Osteoblast (primary cell): ENCODE results near the gene LOXL3. TPM values are rescaled to one million over a fixed set of nuclear protein-coding genes. Genes with fewer than 3 reads are reported as not detected.
"Not testable (repeated sequence)": the region's sequence is repeated elsewhere in the genome, so short reads cannot be mapped to it uniquely, and the experiment has no call there.

Experiments used
- DNase-seq: peaks from one replicate; pipeline ENCODE4 v3.0.0; 2011; ENCODE audit warnings: low spot score, mixed read lengths; ENCODE audit not compliant: insufficient read length; ENCODE audit errors: missing footprints
- H2AFZ ChIP-seq: 2 replicates; pipeline ENCODE4 v1.6.0; 2011; ENCODE audit warnings: mild to moderate bottlenecking, low read length
- H3K27ac ChIP-seq: 2 replicates; pipeline ENCODE4 v1.5.1; 2011; ENCODE audit warnings: mild to moderate bottlenecking, low read depth, low read length, moderate library complexity
- H3K27me3 ChIP-seq: 2 replicates; pipeline ENCODE4 v1.6.0; 2012; ENCODE audit warnings: mild to moderate bottlenecking, control low read depth, inconsistent platforms, low read length, moderate library complexity; ENCODE audit not compliant: insufficient read depth
- H3K36me3 ChIP-seq: 2 replicates; pipeline ENCODE4 v1.5.1; 2011; ENCODE audit warnings: mild to moderate bottlenecking, low read length, control low read depth, moderate library complexity; ENCODE audit not compliant: insufficient read depth
- H3K4me1 ChIP-seq: 2 replicates; pipeline ENCODE4 v1.5.1; 2011; ENCODE audit warnings: mild to moderate bottlenecking, low read length, control low read depth, moderate library complexity; ENCODE audit not compliant: insufficient read depth
- H3K4me2 ChIP-seq: 2 replicates; pipeline ENCODE4 v1.6.0; 2011; ENCODE audit warnings: mild to moderate bottlenecking, low read length; ENCODE audit not compliant: insufficient read depth
- H3K4me3 ChIP-seq: fragments of 200-600 bp; sonication (generic); 3 replicates; pipeline ENCODE4 v1.5.1; 2012; ENCODE audit warnings: mild to moderate bottlenecking, low read length, inconsistent platforms; ENCODE audit not compliant: insufficient read depth
- H3K79me2 ChIP-seq: 2 replicates; pipeline ENCODE4 v1.6.0; 2012; ENCODE audit warnings: mild to moderate bottlenecking, low read length, control low read depth, inconsistent platforms; ENCODE audit not compliant: insufficient read depth
- H3K9me3 ChIP-seq: 2 replicates; pipeline ENCODE4 v1.5.1; 2011; ENCODE audit warnings: low read depth, low read length, control low read depth
- H4K20me1 ChIP-seq: 2 replicates; pipeline ENCODE4 v1.6.0; 2012; ENCODE audit warnings: mild to moderate bottlenecking, low read length, control low read depth; ENCODE audit not compliant: insufficient read depth
- CTCF ChIP-seq: IDR thresholded peaks from 2 replicates; pipeline ENCODE4 v1.5.1; 2011; ENCODE audit warnings: mild to moderate bottlenecking, low read depth, low read length, moderate library complexity; ENCODE audit errors: extremely low read depth
- total RNA-seq: library from RNA; depleted of rRNA; stranded (reverse); fragments of >200 nt; gene quantifications from 2 replicates; pipeline ENCODE4 v1.2.3, GENCODE V29; 2012

The LOXL3 gene
- total RNA-seq, 1 donor: 97.4 TPM

- no peaks in the 10 kb centered on the region for H3K27me3 ChIP-seq
- TF ChIP-seq CTCF: no peak
- peaks cover 24% of the 10 kb centered on the region for H3K79me2 ChIP-seq
- H2AFZ ChIP-seq: no peak overlapping the region
- no peak overlapping the region for H3K4me2 ChIP-seq
- no peak overlapping the region for H3K4me3 ChIP-seq
- peaks cover 29% of the 10 kb centered on the region for H3K4me1 ChIP-seq
- H3K9me3 ChIP-seq: no peaks in the 10 kb centered on the region
- H3K27ac ChIP-seq: no peak overlapping the region
- DNase-seq: no peak
- H3K36me3 ChIP-seq: peaks cover 53% of the 10 kb centered on the region
- no peaks in the 10 kb centered on the region for H4K20me1 ChIP-seq
Measured at GRCh38 chr2:74489906-74490305, 63.8 kb downstream of the LOXL3 start.

- peaks cover 29% of the 10 kb centered on the region for H3K4me1 ChIP-seq
- no peaks in the 10 kb centered on the region for H3K27me3 ChIP-seq
- no peak for DNase-seq
- H3K36me3 ChIP-seq: peaks cover 49% of the 10 kb centered on the region
- no peak overlapping the region for H2AFZ ChIP-seq
- peak overlapping the region; percentile 23 for H3K27ac ChIP-seq
- H3K9me3 ChIP-seq: no peaks in the 10 kb centered on the region
- peak overlapping the region; percentile 41 for H3K4me2 ChIP-seq
- no peaks in the 10 kb centered on the region for H4K20me1 ChIP-seq
- TF ChIP-seq CTCF: no peak
- H3K4me3 ChIP-seq: no peak overlapping the region
- peaks cover 31% of the 10 kb centered on the region for H3K79me2 ChIP-seq
Measured at GRCh38 chr2:74488643-74489481, 64.9 kb downstream of the LOXL3 start.

GRCh38 chr2:74486141-74486540 is 67.6 kb downstream of the LOXL3 start:
- H3K27me3 ChIP-seq: no peaks in the 10 kb centered on the region
- peaks cover 33% of the 10 kb centered on the region for H3K4me1 ChIP-seq
- H3K79me2 ChIP-seq: peaks cover 57% of the 10 kb centered on the region
- peaks cover 23% of the 10 kb centered on the region for H3K36me3 ChIP-seq
- TF ChIP-seq CTCF: no peak
- DNase-seq: no peak
- no peak overlapping the region for H3K27ac ChIP-seq
- no peak overlapping the region for H2AFZ ChIP-seq
- H3K4me2 ChIP-seq: no peak overlapping the region
- no peaks in the 10 kb centered on the region for H4K20me1 ChIP-seq
- no peaks in the 10 kb centered on the region for H3K9me3 ChIP-seq
- H3K4me3 ChIP-seq: no peak overlapping the region

GRCh38 chr2:74483675-74484164 is 70.0 kb downstream of the LOXL3 start:
- H3K79me2 ChIP-seq: peaks cover 62% of the 10 kb centered on the region
- not testable (repeated sequence) for DNase-seq, H3K27me3 ChIP-seq, H4K20me1 ChIP-seq, H3K9me3 ChIP-seq
- peak overlapping the region; percentile 95 for H3K4me3 ChIP-seq
- peak overlapping the region; percentile 94 for H3K4me2 ChIP-seq
- peak overlapping the region; percentile 99 for H2AFZ ChIP-seq
- H3K4me1 ChIP-seq: peaks cover 31% of the 10 kb centered on the region
- peaks cover 30% of the 10 kb centered on the region for H3K36me3 ChIP-seq
- H3K27ac ChIP-seq: peak overlapping the region; percentile 77
